ENCODE results near the gene ZMYND19. TPM values are rescaled to one million over a fixed set of nuclear protein-coding genes. Genes with fewer than 3 reads are reported as not detected.
A peak's percentile ranks its signal among the peaks of the same experiment; 100 is the strongest.

Gene ZMYND19
- total RNA-seq, 1 experiment from 2014 or later, result 77.9 TPM

DNA sequence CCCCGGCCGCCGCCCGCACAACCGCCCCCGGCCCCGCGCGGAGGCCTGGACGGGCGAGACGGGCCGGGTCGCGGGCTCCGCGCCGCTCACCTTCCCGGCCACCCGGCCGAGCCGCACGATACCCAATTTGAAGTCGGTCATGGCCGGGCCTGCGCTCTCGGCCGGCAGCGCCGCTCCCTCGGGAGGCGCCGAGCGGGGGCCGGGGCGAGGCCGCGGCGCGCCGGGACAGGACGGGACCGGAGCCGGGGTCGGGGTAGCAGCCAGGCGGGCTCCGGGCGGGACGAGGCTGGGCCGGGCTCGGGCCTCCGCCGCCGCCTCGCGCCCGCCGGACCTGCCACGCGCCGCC lies 216 bp downstream of the ZMYND19 start:
- DNase-seq (ENCODE audit: low spot score) (no peak), ATAC-seq (peak; percentile 3)
- no peak overlapping the region for H3K4me3 Mint-ChIP-seq
- no peak overlapping the region for H3K27ac Mint-ChIP-seq
- TF ChIP-seq ZBTB21 (CRISPR knock-in tag; IDR thresholded peaks at IDR 0.05; ENCODE audit: borderline replicate concordance) (no peak), NR3C1 (CRISPR knock-in tag; conservative IDR thresholded peaks at IDR 0.05; ENCODE audit: low read depth) (no peak), ZNF219 (CRISPR knock-in tag; IDR thresholded peaks at IDR 0.05; ENCODE audit: borderline replicate concordance) (no peak), E2F1 (CRISPR knock-in tag; IDR thresholded peaks at IDR 0.05) (no peak), NR1H2 (CRISPR knock-in tag; IDR thresholded peaks at IDR 0.05) (no peak)
- H3K9me3 Mint-ChIP-seq, result no peaks in the 10 kb centered on the region
- ChIA-PET CTCF (interaction anchor here (0.8 to 3.1 kb wide), 6 partner anchors 9 to 83 kb away, joined by 3 to 51 read pairs (median 6); partner anchors contain the start of genes ARRDC1 and PNPLA7), POLR2A (interaction anchor here (1.0 to 2.9 kb wide), 4 partner anchors 8 to 102 kb away, joined by 3 to 15 read pairs (median 4); partner anchors contain the start of genes ARRDC1 and EHMT1)
- peaks cover 5% of the 10 kb centered on the region; the same call in 1 of the 2 replicates for H3K4me1 Mint-ChIP-seq
- peaks cover 8% of the 10 kb centered on the region for H3K27me3 Mint-ChIP-seq (ENCODE audit: low read depth)
- peaks cover 28% of the 10 kb centered on the region for H3K36me3 Mint-ChIP-seq

DNA sequence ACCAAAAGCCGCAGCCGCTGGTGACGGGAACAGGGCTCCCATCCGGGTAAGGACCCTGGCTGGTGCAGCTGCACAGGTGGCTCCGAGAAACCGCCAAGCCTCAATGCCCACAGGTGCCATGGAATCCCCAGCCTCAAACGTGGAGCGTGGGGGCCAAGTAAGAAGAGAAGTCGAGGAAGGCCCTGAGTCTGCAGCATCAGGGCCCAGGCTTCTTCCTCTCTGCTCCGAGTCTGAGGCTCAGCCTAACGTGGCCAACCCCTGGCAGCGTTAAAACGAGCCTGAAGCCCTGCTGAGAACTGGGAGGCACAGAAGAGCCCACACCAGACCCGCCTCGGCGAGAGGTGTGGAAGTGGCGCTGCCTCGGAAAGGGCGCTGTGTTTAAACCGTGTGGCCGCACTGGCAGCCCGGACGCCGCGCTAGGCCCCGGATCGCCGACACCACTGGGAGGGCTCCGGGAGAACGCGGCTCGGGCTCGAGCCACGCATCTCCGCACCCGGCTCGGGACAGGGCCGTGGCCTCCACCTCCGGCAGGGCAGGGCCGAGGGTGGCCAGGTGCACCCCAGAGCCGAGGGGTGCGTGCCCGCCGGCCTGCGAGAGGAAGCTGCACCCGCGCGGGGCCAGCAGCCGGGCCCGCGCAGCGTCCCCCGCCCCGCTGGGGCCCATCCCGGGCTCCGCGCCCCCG lies 730 bp downstream of the ZMYND19 start:
- Mint-ChIP-seq H3K9me3 (no peaks in the 10 kb centered on the region), H3K4me3 (peak overlapping the region; percentile 77), H3K27ac (peak overlapping the region; percentile 27; the same call in 1 of the 2 replicates), H3K4me1 (peaks cover 5% of the 10 kb centered on the region; the same call in 1 of the 2 replicates), H3K36me3 (peaks cover 28% of the 10 kb centered on the region), H3K27me3 (ENCODE audit: low read depth) (peaks cover 8% of the 10 kb centered on the region)
- DNase-seq (ENCODE audit: low spot score) (no peak), ATAC-seq (no peak)
- CTCF ChIA-PET, result interaction anchor here (1.3 to 3.1 kb wide), 4 partner anchors 9 to 83 kb away, joined by 4 to 51 read pairs (median 7); partner anchors contain the start of gene DPH7
- no peak for TF ChIP-seq PRRX2 (CRISPR knock-in tag; IDR thresholded peaks at IDR 0.05)
- TF ChIP-seq RELA (CRISPR knock-in tag; IDR thresholded peaks at IDR 0.05; ENCODE audit: borderline replicate concordance), result peak; percentile 48; the same call in 1 of the 2 replicates
- no peak for TF ChIP-seq ELF4 (CRISPR knock-in tag; IDR thresholded peaks at IDR 0.05; ENCODE audit: low read depth)
- TF ChIP-seq, protein P1, sequence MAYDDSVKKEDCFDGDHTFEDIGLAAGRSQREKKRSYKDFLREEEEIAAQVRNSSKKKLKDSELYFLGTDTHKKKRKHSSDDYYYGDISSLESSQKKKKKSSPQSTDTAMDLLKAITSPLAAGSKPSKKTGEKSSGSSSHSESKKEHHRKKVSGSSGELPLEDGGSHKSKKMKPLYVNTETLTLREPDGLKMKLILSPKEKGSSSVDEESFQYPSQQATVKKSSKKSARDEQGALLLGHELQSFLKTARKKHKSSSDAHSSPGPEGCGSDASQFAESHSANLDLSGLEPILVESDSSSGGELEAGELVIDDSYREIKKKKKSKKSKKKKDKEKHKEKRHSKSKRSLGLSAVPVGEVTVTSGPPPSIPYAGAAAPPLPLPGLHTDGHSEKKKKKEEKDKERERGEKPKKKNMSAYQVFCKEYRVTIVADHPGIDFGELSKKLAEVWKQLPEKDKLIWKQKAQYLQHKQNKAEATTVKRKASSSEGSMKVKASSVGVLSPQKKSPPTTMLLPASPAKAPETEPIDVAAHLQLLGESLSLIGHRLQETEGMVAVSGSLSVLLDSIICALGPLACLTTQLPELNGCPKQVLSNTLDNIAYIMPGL (CRISPR knock-in tag; IDR thresholded peaks at IDR 0.05), result 0 out of 2 replicates have a peak, but pooled peaks have one; percentile 37
- no peak for TF ChIP-seq NFE2L1 (CRISPR knock-in tag; IDR thresholded peaks at IDR 0.05)
- no peak for TF ChIP-seq AR (CRISPR knock-in tag; IDR thresholded peaks at IDR 0.05)
- POLR2A ChIA-PET, result interaction anchor here (1.9 to 2.9 kb wide), 2 partner anchors 10 to 15 kb away, joined by 7 to 15 read pairs; partner anchors contain the start of gene ARRDC1

- H3K9me3 Mint-ChIP-seq, result no peaks in the 10 kb centered on the region
- ATAC-seq (no peak), DNase-seq (ENCODE audit: low spot score) (no peak)
- H3K4me3 Mint-ChIP-seq, result peak overlapping the region; percentile 77
- ChIA-PET CTCF (interaction anchor here (2.3 kb wide), 1 partner anchor 10 kb away, joined by 8 read pairs; the partner anchor contains the start of gene DPH7), POLR2A (interaction anchor here (1.9 kb wide), 1 partner anchor 9 kb away, joined by 7 read pairs; no protein-coding TSS in a partner anchor)
- no peak for TF ChIP-seq NR3C1 (CRISPR knock-in tag; conservative IDR thresholded peaks at IDR 0.05; ENCODE audit: low read depth)
- TF ChIP-seq ZBTB21 (CRISPR knock-in tag; IDR thresholded peaks at IDR 0.05; ENCODE audit: borderline replicate concordance), result no peak
- no peak for TF ChIP-seq FOXK1 (CRISPR knock-in tag; IDR thresholded peaks at IDR 0.05)
- no peak for TF ChIP-seq SMAD3 (CRISPR knock-in tag; IDR thresholded peaks at IDR 0.05; ENCODE audit: borderline replicate concordance)
- TF ChIP-seq NFE2L1 (CRISPR knock-in tag; IDR thresholded peaks at IDR 0.05), result no peak
- TF ChIP-seq, protein P2, sequence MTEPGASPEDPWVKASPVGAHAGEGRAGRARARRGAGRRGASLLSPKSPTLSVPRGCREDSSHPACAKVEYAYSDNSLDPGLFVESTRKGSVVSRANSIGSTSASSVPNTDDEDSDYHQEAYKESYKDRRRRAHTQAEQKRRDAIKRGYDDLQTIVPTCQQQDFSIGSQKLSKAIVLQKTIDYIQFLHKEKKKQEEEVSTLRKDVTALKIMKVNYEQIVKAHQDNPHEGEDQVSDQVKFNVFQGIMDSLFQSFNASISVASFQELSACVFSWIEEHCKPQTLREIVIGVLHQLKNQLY (CRISPR knock-in tag; IDR thresholded peaks at IDR 0.05), result no peak
- no peak for TF ChIP-seq ZNF281 (CRISPR knock-in tag; IDR thresholded peaks at IDR 0.05)
- TF ChIP-seq E2F5 (CRISPR knock-in tag; IDR thresholded peaks at IDR 0.05), result no peak
- H3K27ac Mint-ChIP-seq, result no peak overlapping the region
- H3K4me1 Mint-ChIP-seq, result peaks cover 5% of the 10 kb centered on the region; the same call in 1 of the 2 replicates
- H3K27me3 Mint-ChIP-seq (ENCODE audit: low read depth), result peaks cover 8% of the 10 kb centered on the region
- H3K36me3 Mint-ChIP-seq, result peaks cover 28% of the 10 kb centered on the region
Measured at GRCh38 chr9:137588891-137589290, 1.4 kb downstream of the ZMYND19 start.
